ENCODE measurements around the gene LAMTOR2. TPM values are rescaled to one million over a fixed set of nuclear protein-coding genes. Genes with fewer than 3 reads are reported as not detected.

The LAMTOR2 gene
- total and polyA plus RNA-seq, 2 of the 8 experiments (the other 6 are each of a cell fraction or from before 2014, with no cell fraction given): 54.7 to 122 TPM

- H2AFZ ChIP-seq (ENCODE audit: low read length): no peak overlapping the region
- no peak overlapping the region for H3K4ac ChIP-seq (replicated peaks; ENCODE audit: insufficient read length, low read depth, low read length)
- H3K23me2 ChIP-seq (ENCODE audit: low read depth, low read length): peaks cover 6% of the 10 kb centered on the region
- POLR2A ChIA-PET (ENCODE audit: partially characterized antibody): interaction anchor here (1.2 to 7.3 kb wide), 6 partner anchors 9 to 128 kb away, joined by 4 to 37 read pairs (median 14); partner anchors contain the start of genes ARHGEF2, KHDC4, LAMTOR2 and UBQLN4
- peaks cover 0 to 7% (median 4%) of the 10 kb centered on the region in 4 experiments; a peak in 1 of 8 replicates for H3K36me3 ChIP-seq (ENCODE audit: control insufficient read depth in 2 of 4, insufficient read depth in 4 of 4, low read length in 3 of 4)
- H2BK5ac ChIP-seq (ENCODE audit: low read depth, low read length): no peak overlapping the region
- H3K14ac ChIP-seq (ENCODE audit: insufficient read length): no peak overlapping the region
- DNase-seq (ENCODE audit: low read depth in 1 of 2, low spot score in 2 of 2) (no peak), FAIRE-seq (no peak)
- H3K56ac ChIP-seq (replicated peaks; ENCODE audit: insufficient read length, low read depth, low read length): no peak overlapping the region
- H4K8ac ChIP-seq (ENCODE audit: extremely low read depth, insufficient read depth, low read length): no peak overlapping the region
- no peaks in the 10 kb centered on the region for H3K27me3 ChIP-seq (replicated peaks in 1 of 4; ENCODE audit: control insufficient read depth in 3 of 4, extremely low read depth in 1 of 4, insufficient read depth in 3 of 4, low read length in 3 of 4)
- H2BK20ac ChIP-seq (ENCODE audit: low read length): 0 out of 2 replicates have a peak overlapping the region, but pooled peaks have one; percentile 34
- peak overlapping the region; percentile 76 to 88 for H3K4me2 ChIP-seq (ENCODE audit: insufficient read depth in 1 of 2, low read depth in 2 of 2, low read length in 2 of 2)
- H2BK12ac ChIP-seq (ENCODE audit: low read depth, low read length): no peak overlapping the region
- no peaks in the 10 kb centered on the region for H3K9me3 ChIP-seq (ENCODE audit: insufficient read depth in 2 of 2, low read depth in 1 of 2, low read length in 1 of 2)
- peaks cover 0 to 4% of the 10 kb centered on the region in 2 experiments; a peak in 1 of 4 replicates for H3K79me2 ChIP-seq (ENCODE audit: control insufficient read depth in 1 of 2, insufficient read depth in 2 of 2, low read length in 2 of 2)
- H2BK120ac ChIP-seq (replicated peaks; ENCODE audit: low read depth, low read length): no peak overlapping the region
- no peak overlapping the region for H2AK5ac ChIP-seq (ENCODE audit: low read depth, low read length)
- no peak overlapping the region for H3K23ac ChIP-seq (ENCODE audit: insufficient read length)
- H4K91ac ChIP-seq (replicated peaks; ENCODE audit: insufficient read length, low read length): no peak overlapping the region
- CTCF ChIA-PET (ENCODE audit: partially characterized antibody): interaction anchor here (1.0 to 10.0 kb wide), 8 partner anchors 9 to 124 kb away, joined by 3 to 139 read pairs (median 10); partner anchors contain the start of genes LAMTOR2 and UBQLN4
- H2BK15ac ChIP-seq (ENCODE audit: low read length): no peak overlapping the region
- H3K4me1 ChIP-seq (replicated peaks in 1 of 4; ENCODE audit: control insufficient read depth in 3 of 4, insufficient read depth in 4 of 4, low read length in 3 of 4): peaks cover 0 to 22% (median 11%) of the 10 kb centered on the region in 4 experiments; a peak in 6 of 7 replicates
- TF ChIP-seq SIX5 (IDR thresholded peaks at IDR 0.05; ENCODE audit: low read depth, low read length) (no peak), TCF12 (IDR thresholded peaks at IDR 0.05; ENCODE audit: low read depth, low read length) (no peak), KDM4A (IDR thresholded peaks at IDR 0.05; ENCODE audit: low read depth, low read length, severe bottlenecking) (no peak), KDM1A (IDR thresholded peaks at IDR 0.05; ENCODE audit: borderline replicate concordance, low read length) (no peak), BCL11A (IDR thresholded peaks at IDR 0.05; ENCODE audit: low read depth in 2 of 2, low read length in 2 of 2) (no peak)
- no peak overlapping the region for H3K9ac ChIP-seq (replicated peaks in 1 of 4; ENCODE audit: extremely low read depth in 1 of 4, low read depth in 3 of 4, low read length in 3 of 4)
- H3K18ac ChIP-seq (ENCODE audit: extremely low read depth, low read length): no peak overlapping the region
- 68% methylated on average over 3 of the region's 3 CpGs; no CpG with 5 or more reads in 1 of the 2 experiments for WGBS, 2 experiments (ENCODE audit: extremely low coverage in 1 of 2, insufficient coverage in 1 of 2, insufficient read length in 1 of 2, insufficient replicate concordance in 2 of 2, low coverage in 1 of 2, low lambda C conversion rate in 2 of 2, missing lambda C conversion rate in 1 of 2)
- H3K4me3 ChIP-seq (ENCODE audit: extremely low read depth in 1 of 4, insufficient read depth in 2 of 4, low read depth in 3 of 4, low read length in 4 of 4): peak overlapping the region in 3 of 4 experiments; percentile 11 to 62 (median 15); a peak in 4 of 8 replicates
- no peak overlapping the region for H3K27ac ChIP-seq (ENCODE audit: low read depth, low read length)
- H4K20me1 ChIP-seq (replicated peaks in 1 of 2; ENCODE audit: control insufficient read depth in 1 of 2, insufficient read depth in 2 of 2, low read length in 2 of 2): peaks cover 3 to 9% of the 10 kb centered on the region in 2 experiments
- H4K5ac ChIP-seq (ENCODE audit: insufficient read length, low read depth, low read length): no peak overlapping the region
- H3K79me1 ChIP-seq (ENCODE audit: low read depth, low read length): no peaks in the 10 kb centered on the region
These were observed 7.6 kb downstream of the LAMTOR2 start for GRCh38 chr1:156062189-156062588.
